AG09309 (cell line): Measurements from ENCODE around the gene EIF5AL1.

Experiments used
- DNase-seq: peaks from one replicate; pipeline ENCODE4 v3.0.0-alpha.2; 2010; ENCODE audit warnings: low read depth
- H3K4me3 ChIP-seq: 2 replicates; pipeline ENCODE4 v1.5.1; 2011; ENCODE audit warnings: mild to moderate bottlenecking, low read depth, low read length, moderate library complexity; ENCODE audit not compliant: control insufficient read depth
- TF ChIP-seq, protein P1 (sequence below): IDR thresholded peaks from 2 replicates; pipeline ENCODE4 v1.5.1; 2011; ENCODE audit warnings: mild to moderate bottlenecking, low read depth, low read length, inconsistent platforms; ENCODE audit not compliant: insufficient read depth, control insufficient read depth; ENCODE audit errors: missing control alignments

Gene EIF5AL1

DNA sequence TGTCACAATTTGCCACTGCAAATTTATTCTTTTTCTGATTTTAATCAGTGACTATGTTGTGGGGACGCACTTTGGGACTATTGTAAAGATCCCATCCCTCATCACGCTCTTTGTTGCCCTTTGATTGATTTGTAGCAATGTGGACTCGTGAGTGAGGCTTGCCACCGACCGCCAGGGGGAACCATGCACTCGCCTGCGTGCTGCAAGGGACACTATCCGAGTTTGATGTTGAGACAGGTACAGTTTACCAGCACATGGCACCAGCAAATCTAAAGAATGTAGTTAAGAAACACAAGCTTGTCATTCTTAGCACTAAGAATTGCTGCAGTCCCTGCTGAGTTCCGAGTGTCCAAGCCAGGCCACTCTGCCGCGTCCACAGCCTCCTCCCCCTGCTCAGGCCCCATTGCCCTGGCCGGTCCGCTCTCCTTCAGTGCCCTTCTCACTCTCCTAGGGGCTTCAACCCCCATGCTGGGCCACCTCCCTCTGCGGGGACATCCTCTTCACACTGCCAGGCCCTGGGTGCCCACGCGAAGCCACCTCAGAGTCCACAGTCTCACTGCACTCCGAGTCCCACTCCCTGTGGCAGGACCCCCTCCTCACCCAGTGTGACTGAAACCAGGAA, 49.9 kb downstream of the EIF5AL1 start:
- H3K4me3 ChIP-seq, result no peak overlapping the region
- DNase-seq, result peak; percentile 4

DNA sequence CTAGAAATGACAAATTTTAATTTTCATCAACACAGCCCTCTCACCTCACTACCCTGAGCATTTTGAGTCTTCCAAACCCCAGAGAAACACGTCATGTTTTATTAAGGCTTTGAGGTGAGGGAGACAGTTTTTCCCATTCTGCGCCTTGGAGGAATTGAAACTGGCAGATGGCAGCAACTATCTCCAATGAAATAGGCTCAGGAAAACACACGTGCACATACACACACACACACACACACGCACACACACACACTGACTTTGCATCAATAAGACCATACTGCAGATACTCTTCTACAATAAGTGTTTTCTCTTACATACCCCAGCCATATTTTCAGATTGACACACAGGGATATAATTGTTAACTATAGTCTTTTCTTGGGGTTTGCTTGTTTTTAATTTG, 51.1 kb downstream of the EIF5AL1 start:
- H3K4me3 ChIP-seq, result no peak overlapping the region
- TF ChIP-seq, protein P1, sequence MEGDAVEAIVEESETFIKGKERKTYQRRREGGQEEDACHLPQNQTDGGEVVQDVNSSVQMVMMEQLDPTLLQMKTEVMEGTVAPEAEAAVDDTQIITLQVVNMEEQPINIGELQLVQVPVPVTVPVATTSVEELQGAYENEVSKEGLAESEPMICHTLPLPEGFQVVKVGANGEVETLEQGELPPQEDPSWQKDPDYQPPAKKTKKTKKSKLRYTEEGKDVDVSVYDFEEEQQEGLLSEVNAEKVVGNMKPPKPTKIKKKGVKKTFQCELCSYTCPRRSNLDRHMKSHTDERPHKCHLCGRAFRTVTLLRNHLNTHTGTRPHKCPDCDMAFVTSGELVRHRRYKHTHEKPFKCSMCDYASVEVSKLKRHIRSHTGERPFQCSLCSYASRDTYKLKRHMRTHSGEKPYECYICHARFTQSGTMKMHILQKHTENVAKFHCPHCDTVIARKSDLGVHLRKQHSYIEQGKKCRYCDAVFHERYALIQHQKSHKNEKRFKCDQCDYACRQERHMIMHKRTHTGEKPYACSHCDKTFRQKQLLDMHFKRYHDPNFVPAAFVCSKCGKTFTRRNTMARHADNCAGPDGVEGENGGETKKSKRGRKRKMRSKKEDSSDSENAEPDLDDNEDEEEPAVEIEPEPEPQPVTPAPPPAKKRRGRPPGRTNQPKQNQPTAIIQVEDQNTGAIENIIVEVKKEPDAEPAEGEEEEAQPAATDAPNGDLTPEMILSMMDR, result no peak
- no peak for DNase-seq

More for the DNA sequence above, 49.9 kb downstream of the EIF5AL1 start:
- TF ChIP-seq, protein P1, result peak; percentile 94
